H9 (cell line): Measurements from ENCODE around the gene OR7C1. TPM values are rescaled to one million over a fixed set of nuclear protein-coding genes. Genes with fewer than 3 reads are reported as not detected.
"Not testable (repeated sequence)": the region's sequence is repeated elsewhere in the genome, so short reads cannot be mapped to it uniquely, and the experiment has no call there.

ENCODE experiments used
- DNase-seq: peaks from one replicate; pipeline ENCODE4 v3.0.0-alpha.2; 2017
- H2AFZ ChIP-seq: one replicate; pipeline ENCODE4 v1.6.1; 2013; ENCODE audit warnings: mild to moderate bottlenecking, low read length, control low read depth, moderate library complexity
- H2AK5ac ChIP-seq: 2 replicates; pipeline ENCODE4 v1.6.1; 2013; ENCODE audit warnings: low read length, control low read depth, mixed read lengths; ENCODE audit not compliant: insufficient read length
- H2BK120ac ChIP-seq: one replicate; pipeline ENCODE4 v1.6.1; 2013; ENCODE audit warnings: low read depth, mild to moderate bottlenecking, low read length, control low read depth, inconsistent platforms; ENCODE audit not compliant: poor library complexity, severe bottlenecking
- H2BK12ac ChIP-seq: 2 replicates; pipeline ENCODE4 v1.6.1; 2013; ENCODE audit warnings: low read length, control low read depth, mixed read lengths, low read depth; ENCODE audit not compliant: insufficient read length
- H2BK15ac ChIP-seq: 2 replicates; pipeline ENCODE4 v1.6.1; 2013; ENCODE audit warnings: low read depth, low read length, control low read depth
- H2BK20ac ChIP-seq: one replicate; pipeline ENCODE4 v1.6.1; 2013; ENCODE audit warnings: low read depth, mild to moderate bottlenecking, low read length, control low read depth, inconsistent platforms; ENCODE audit not compliant: poor library complexity, severe bottlenecking
- H2BK5ac ChIP-seq: 2 replicates; pipeline ENCODE4 v1.6.1; 2013; ENCODE audit warnings: low read length, control low read depth, mixed read lengths; ENCODE audit not compliant: insufficient read length
- H3K14ac ChIP-seq: 2 replicates; pipeline ENCODE4 v1.6.1; 2013; ENCODE audit warnings: low read length, control low read depth; ENCODE audit not compliant: insufficient read depth
- H3K18ac ChIP-seq: 2 replicates; pipeline ENCODE4 v1.6.1; 2013; ENCODE audit warnings: low read depth, mild to moderate bottlenecking, mixed read lengths, low read length, control low read depth; ENCODE audit not compliant: insufficient read length
- H3K23ac ChIP-seq: 2 replicates; pipeline ENCODE4 v1.6.1; 2013; ENCODE audit warnings: low read length, control low read depth, mixed read lengths, low read depth; ENCODE audit not compliant: insufficient read length
- H3K23me2 ChIP-seq: 2 replicates; pipeline ENCODE4 v1.6.1; 2013; ENCODE audit warnings: low read depth, mild to moderate bottlenecking, mixed read lengths, low read length, control low read depth; ENCODE audit not compliant: insufficient read length, poor library complexity, severe bottlenecking
- H3K27ac ChIP-seq: 2 replicates; pipeline ENCODE4 v1.5.1; 2013; ENCODE audit warnings: low read length, control low read depth, mixed read lengths, low read depth; ENCODE audit not compliant: insufficient read length
- H3K27me3 ChIP-seq: 2 replicates; pipeline ENCODE4 v1.6.1; 2013; ENCODE audit warnings: low read length, control low read depth, inconsistent platforms; ENCODE audit not compliant: insufficient read depth
- H3K4ac ChIP-seq: 2 replicates; pipeline ENCODE4 v1.6.1; 2013; ENCODE audit warnings: low read depth, mild to moderate bottlenecking, control low read depth, inconsistent platforms, low read length, moderate library complexity
- H3K4me1 ChIP-seq: 2 replicates; pipeline ENCODE4 v1.6.1; 2013; ENCODE audit warnings: low read length, control low read depth, inconsistent platforms; ENCODE audit not compliant: insufficient read depth
- H3K4me2 ChIP-seq: 2 replicates; pipeline ENCODE4 v1.6.1; 2013; ENCODE audit warnings: low read length, control low read depth, mixed read lengths; ENCODE audit not compliant: insufficient read length, insufficient read depth
- H3K56ac ChIP-seq: 2 replicates; pipeline ENCODE4 v1.6.1; 2013; ENCODE audit warnings: low read depth, mild to moderate bottlenecking, mixed read lengths, low read length, control low read depth; ENCODE audit not compliant: insufficient read length
- H3K79me1 ChIP-seq: 2 replicates; pipeline ENCODE4 v1.6.1; 2013; ENCODE audit warnings: low read depth, mild to moderate bottlenecking, moderate library complexity, low read length, control low read depth, inconsistent platforms; ENCODE audit not compliant: insufficient read depth, poor library complexity, severe bottlenecking
- H3K79me2 ChIP-seq: 2 replicates; pipeline ENCODE4 v1.6.1; 2013; ENCODE audit warnings: low read length, control low read depth, inconsistent platforms; ENCODE audit not compliant: insufficient read depth
- H3K9ac ChIP-seq: 2 replicates; pipeline ENCODE4 v1.6.1; 2013; ENCODE audit warnings: low read length, control low read depth, mixed read lengths; ENCODE audit not compliant: insufficient read length; ENCODE audit errors: extremely low read depth
- H3K9me3 ChIP-seq: one replicate; pipeline ENCODE4 v1.6.1; 2013; ENCODE audit warnings: low read depth, low read length, inconsistent platforms; ENCODE audit not compliant: control insufficient read depth
- H3T11ph ChIP-seq: one replicate; pipeline ENCODE4 v1.6.1; 2013; ENCODE audit warnings: mild to moderate bottlenecking, low read length, control low read depth, inconsistent platforms
- H4K20me1 ChIP-seq: one replicate; pipeline ENCODE4 v1.6.1; 2013; ENCODE audit not compliant: control insufficient read depth, insufficient read length, insufficient read depth
- H4K5ac ChIP-seq: 2 replicates; pipeline ENCODE4 v1.6.1; 2013; ENCODE audit warnings: low read depth, mild to moderate bottlenecking, mixed read lengths, low read length, control low read depth; ENCODE audit not compliant: insufficient read length
- H4K8ac ChIP-seq: replicated peaks from 2 replicates; pipeline ENCODE4 v1.6.1; 2013; ENCODE audit warnings: low read length, control low read depth, mixed read lengths, low read depth; ENCODE audit not compliant: insufficient read length
- H4K91ac ChIP-seq: 2 replicates; pipeline ENCODE4 v1.6.1; 2013; ENCODE audit warnings: low read depth, mild to moderate bottlenecking, moderate library complexity, mixed read lengths, low read length, control low read depth; ENCODE audit not compliant: insufficient read length
- H3K27ac Mint-ChIP-seq, 3 experiments: 2 replicates in 2 of 3; 3 replicates in 1 of 3; pipeline ENCODE4 v1.8.0; 2020 to 2021; ENCODE audit warnings: mixed read lengths in 3 of 3, mild to moderate bottlenecking in 1 of 3, moderate library complexity in 1 of 3
- H3K27me3 Mint-ChIP-seq: 2 replicates; pipeline ENCODE4 v1.8.0; 2021; ENCODE audit warnings: low read depth, mild to moderate bottlenecking, moderate library complexity, mixed read lengths
- H3K36me3 Mint-ChIP-seq, 3 experiments: 2 replicates in 2 of 3; 3 replicates in 1 of 3; pipeline ENCODE4 v1.8.0; 2020 to 2021; ENCODE audit warnings: low read depth in 3 of 3, mixed read lengths in 3 of 3; ENCODE audit not compliant: insufficient read depth in 1 of 3
- H3K4me1 Mint-ChIP-seq, 2 experiments: 2 replicates each; pipeline ENCODE4 v1.8.0; 2020; ENCODE audit warnings: mixed read lengths in 2 of 2
- H3K4me3 Mint-ChIP-seq, 2 experiments: 2 replicates in 1 of 2; 3 replicates in 1 of 2; pipeline ENCODE4 v1.8.0; 2020 to 2021; ENCODE audit warnings: mild to moderate bottlenecking in 2 of 2, mixed read lengths in 2 of 2, moderate library complexity in 1 of 2
- H3K9me3 Mint-ChIP-seq, 2 experiments: 2 replicates in 1 of 2; 3 replicates in 1 of 2; pipeline ENCODE4 v1.8.0; 2020; ENCODE audit warnings: mild to moderate bottlenecking in 2 of 2, mixed read lengths in 2 of 2, moderate library complexity in 1 of 2
- WGBS: extraction: QIAGEN DNeasy Blood & Tissue Kit; methylation state at CpG from one replicate; pipeline ENCODE4 v1.1.7; 2013; ENCODE audit warnings: missing lambda C conversion rate, low lambda C conversion rate, mixed read lengths; ENCODE audit not compliant: insufficient read length; ENCODE audit errors: extremely low coverage; 5-methylcytosine and 5-hydroxymethylcytosine counted together
- total RNA-seq: library from RNA; stranded (reverse); gene quantifications from 2 replicates; pipeline ENCODE4 v1.2.1, GENCODE V29; 2021
- TF ChIP-seq, protein P1 (sequence below): fragments of 200-600 bp; sonication (generic); conservative IDR thresholded peaks from 3 replicates; pipeline ENCODE4 v1.8.0; 2021; ENCODE audit warnings: antibody characterized with exemption, mild to moderate bottlenecking

OR7C1 gene
- total RNA-seq, 1 experiment from 2014 or later: not detected

DNA sequence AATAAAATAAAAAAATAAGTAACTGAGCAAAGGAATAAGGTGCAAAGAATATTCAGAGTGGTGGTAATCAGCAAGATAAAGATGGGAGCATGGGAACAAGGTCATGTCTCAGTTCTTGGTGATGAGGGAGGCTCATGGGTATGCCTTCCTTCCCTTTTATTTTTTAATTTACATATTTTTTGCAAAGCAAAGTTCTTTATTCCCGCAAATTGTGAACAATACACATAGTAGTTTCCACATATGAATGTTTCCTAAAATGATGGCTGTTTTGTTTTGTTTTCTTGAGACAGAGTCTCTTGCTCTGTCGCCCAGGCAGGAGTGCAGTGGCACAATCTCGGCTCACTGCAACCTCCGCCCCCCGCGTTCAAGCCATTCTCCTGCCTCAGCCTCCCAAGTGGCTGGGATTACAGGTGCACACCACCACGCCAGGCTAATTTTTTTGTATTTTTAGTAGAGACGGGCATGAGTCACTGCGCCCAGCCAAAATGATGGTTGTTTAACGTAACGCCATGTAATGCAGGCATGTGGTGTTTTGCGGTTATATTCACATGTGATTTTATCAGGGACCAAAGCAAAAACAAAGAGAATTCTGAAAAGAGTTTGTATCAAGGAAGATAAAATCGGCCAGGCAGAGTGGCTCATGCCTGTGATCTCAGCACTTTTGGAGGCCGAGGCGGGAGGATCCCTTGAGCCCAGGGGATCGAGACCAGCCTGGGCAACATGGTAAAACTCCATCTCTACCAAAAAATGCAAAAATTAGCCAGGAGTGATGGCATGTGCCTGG, 52.2 kb downstream of the OR7C1 start:
- Histone ChIP-seq H2BK5ac (no peak overlapping the region), H3K18ac (no peak overlapping the region), H3K23me2 (no peaks in the 10 kb centered on the region), H2BK15ac (no peak overlapping the region), H3K4me2 (no peak overlapping the region), H3K9ac (no peak overlapping the region), H4K91ac (no peak overlapping the region), H4K5ac (no peak overlapping the region), H3K27me3 (no peaks in the 10 kb centered on the region), H3K14ac (no peak overlapping the region), H3K23ac (no peak overlapping the region), H3K4ac (no peak overlapping the region), H2BK12ac (no peak overlapping the region), H4K20me1 (no peaks in the 10 kb centered on the region), H3K79me1 (no peaks in the 10 kb centered on the region), H4K8ac (no peak overlapping the region), H3T11ph (no peak overlapping the region), H3K79me2 (no peaks in the 10 kb centered on the region), H2BK120ac (no peak overlapping the region), H3K27ac (no peak overlapping the region), H3K56ac (no peak overlapping the region), H3K4me1 (no peaks in the 10 kb centered on the region), H2BK20ac (no peak overlapping the region), H2AK5ac (no peak overlapping the region), H2AFZ (no peak overlapping the region), H3K9me3 (no peaks in the 10 kb centered on the region)
- Mint-ChIP-seq H3K27ac (no peak overlapping the region), H3K4me1 (peaks cover 7 to 8% of the 10 kb centered on the region in 2 experiments), H3K4me3 (no peak overlapping the region), H3K36me3 (no peaks in the 10 kb centered on the region), H3K9me3 (peaks cover 3 to 69% of the 10 kb centered on the region in 2 experiments; a peak in 4 of 5 replicates), H3K27me3 (peaks cover 2% of the 10 kb centered on the region; the same call in 1 of the 2 replicates)
- WGBS: no CpG with 5 or more reads among the region's 16 CpGs
- TF ChIP-seq, protein P1, sequence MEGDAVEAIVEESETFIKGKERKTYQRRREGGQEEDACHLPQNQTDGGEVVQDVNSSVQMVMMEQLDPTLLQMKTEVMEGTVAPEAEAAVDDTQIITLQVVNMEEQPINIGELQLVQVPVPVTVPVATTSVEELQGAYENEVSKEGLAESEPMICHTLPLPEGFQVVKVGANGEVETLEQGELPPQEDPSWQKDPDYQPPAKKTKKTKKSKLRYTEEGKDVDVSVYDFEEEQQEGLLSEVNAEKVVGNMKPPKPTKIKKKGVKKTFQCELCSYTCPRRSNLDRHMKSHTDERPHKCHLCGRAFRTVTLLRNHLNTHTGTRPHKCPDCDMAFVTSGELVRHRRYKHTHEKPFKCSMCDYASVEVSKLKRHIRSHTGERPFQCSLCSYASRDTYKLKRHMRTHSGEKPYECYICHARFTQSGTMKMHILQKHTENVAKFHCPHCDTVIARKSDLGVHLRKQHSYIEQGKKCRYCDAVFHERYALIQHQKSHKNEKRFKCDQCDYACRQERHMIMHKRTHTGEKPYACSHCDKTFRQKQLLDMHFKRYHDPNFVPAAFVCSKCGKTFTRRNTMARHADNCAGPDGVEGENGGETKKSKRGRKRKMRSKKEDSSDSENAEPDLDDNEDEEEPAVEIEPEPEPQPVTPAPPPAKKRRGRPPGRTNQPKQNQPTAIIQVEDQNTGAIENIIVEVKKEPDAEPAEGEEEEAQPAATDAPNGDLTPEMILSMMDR: no peak
- DNase-seq: peak; percentile 14

DNA sequence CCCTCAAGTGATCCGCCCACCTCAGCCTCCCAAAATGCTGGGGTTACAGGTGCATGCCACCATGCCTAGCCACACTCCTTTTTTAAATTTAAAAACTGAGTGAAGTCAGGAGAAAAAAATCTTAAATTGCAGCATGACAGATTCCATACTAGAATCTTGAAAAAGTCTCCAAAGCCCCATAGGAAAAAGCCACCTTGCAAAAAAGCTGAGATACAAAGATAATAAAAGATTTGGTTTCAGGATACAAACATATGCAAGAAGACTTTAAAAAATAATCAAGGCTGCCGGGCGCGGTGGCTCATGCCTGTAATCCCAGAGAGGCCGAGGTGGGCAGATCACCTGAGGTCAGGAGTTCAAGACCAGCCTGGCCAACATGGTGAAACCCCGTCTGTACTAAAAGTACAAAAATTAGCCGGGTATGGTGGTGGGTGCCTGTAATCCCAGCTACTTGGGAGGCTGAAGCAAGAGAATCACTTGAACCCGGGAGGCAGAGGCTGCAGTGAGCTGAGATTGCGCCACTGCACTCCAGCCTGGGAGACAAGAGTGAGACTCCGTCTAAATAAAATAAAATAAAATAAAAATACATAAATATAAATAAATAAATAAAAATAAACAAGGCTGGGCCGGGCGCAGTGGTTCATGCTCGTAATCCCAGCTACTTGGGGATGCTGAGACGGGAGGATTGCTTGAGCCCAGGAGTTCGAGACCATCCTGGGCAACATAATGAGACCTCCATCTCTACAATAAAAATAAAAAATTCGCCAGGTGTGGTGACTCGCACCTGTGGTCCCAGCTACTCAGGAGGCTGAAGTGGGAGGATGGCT, 53.1 kb downstream of the OR7C1 start:
- H3K79me2 ChIP-seq, H3K27me3 Mint-ChIP-seq, H2BK20ac ChIP-seq, H2AFZ ChIP-seq, H2BK5ac ChIP-seq, H3K36me3 Mint-ChIP-seq, H3K56ac ChIP-seq, H3K4me2 ChIP-seq, H3K4me1 ChIP-seq, H2BK15ac ChIP-seq, H3K4ac ChIP-seq, H3K79me1 ChIP-seq, H4K8ac ChIP-seq, H3K14ac ChIP-seq, H3K9ac ChIP-seq, H3K23me2 ChIP-seq, H2BK120ac ChIP-seq, H3K9me3 ChIP-seq, H3K27ac Mint-ChIP-seq, H4K91ac ChIP-seq, H3K27me3 ChIP-seq, H4K20me1 ChIP-seq, H4K5ac ChIP-seq, H3K23ac ChIP-seq, H3K4me3 Mint-ChIP-seq, H3K4me1 Mint-ChIP-seq, H3K18ac ChIP-seq, H3T11ph ChIP-seq, H2AK5ac ChIP-seq, H3K27ac ChIP-seq, H2BK12ac ChIP-seq: not testable (repeated sequence)
- peaks cover 6 to 67% of the 10 kb centered on the region in 2 experiments for H3K9me3 Mint-ChIP-seq
- peak; percentile 6 for DNase-seq
- no CpG with 5 or more reads among the region's 17 CpGs for WGBS
